Colonic mucosa (tissue), 4 donors: ENCODE measurements around the gene CRKL. TPM values are rescaled to one million over a fixed set of nuclear protein-coding genes. Genes with fewer than 3 reads are reported as not detected.

Experiments
- DNase-seq: peaks from one replicate; pipeline ENCODE4 v3.0.0-alpha.2; 2020
- H3K27ac ChIP-seq: fragments of 200-600 bp; one replicate; pipeline ENCODE4 v1.8.0; 2021
- H3K27me3 ChIP-seq: fragments of 200-600 bp; one replicate; pipeline ENCODE4 v1.8.0; 2021
- H3K36me3 ChIP-seq: fragments of 200-600 bp; one replicate; pipeline ENCODE4 v1.8.0; 2021
- H3K4me1 ChIP-seq: fragments of 200-600 bp; one replicate; pipeline ENCODE4 v1.8.0; 2021; ENCODE audit warnings: mild to moderate bottlenecking
- H3K4me3 ChIP-seq: fragments of 200-600 bp; one replicate; pipeline ENCODE4 v1.8.0; 2021
- H3K9ac ChIP-seq, 2 donors: one replicate each; pipeline ENCODE4 v1.7.0; 2013; ENCODE audit warnings: control low read depth in 2 of 2, low read depth in 2 of 2, low read length in 2 of 2
- H3K9me3 ChIP-seq: fragments of 200-600 bp; one replicate; pipeline ENCODE4 v1.8.0; 2021
- intact Hi-C: fragments of 100-400 bp; cut with DNase I; formaldehyde crosslinking; loops from one replicate; pipeline ENCODE4 v1.14.1; 2022
- total RNA-seq, 2 donors: library from RNA; stranded (reverse); fragmentation: NEBNext Ultra II Directional in 1 of 2; extraction: Animal tissue kit (Norgen Biotek cat#: 25700) in 1 of 2; gene quantifications; one replicate each; pipeline ENCODE4 v1.2.1, GENCODE V29; 2021
- TF ChIP-seq, protein P1 (sequence below): fragments of 200-600 bp; IDR thresholded peaks from one replicate; pipeline ENCODE4 v1.8.0; 2022; ENCODE audit warnings: antibody characterized with exemption, mild to moderate bottlenecking
- donor health status: healthy.
- donor health status: DM: no; HTN: no; CAD: no.
- donor health status: DM: no; HTN: no; CAD: no.

CRKL gene
- total RNA-seq, 2 donors from 2014 or later, result 63.6 to 82.5 TPM

- peak within 1 kb of the TSS; percentile 99 for H3K27ac ChIP-seq
- peak within 1 kb of the TSS; percentile 76 to 93 for H3K9ac ChIP-seq
- TF ChIP-seq, protein P1, sequence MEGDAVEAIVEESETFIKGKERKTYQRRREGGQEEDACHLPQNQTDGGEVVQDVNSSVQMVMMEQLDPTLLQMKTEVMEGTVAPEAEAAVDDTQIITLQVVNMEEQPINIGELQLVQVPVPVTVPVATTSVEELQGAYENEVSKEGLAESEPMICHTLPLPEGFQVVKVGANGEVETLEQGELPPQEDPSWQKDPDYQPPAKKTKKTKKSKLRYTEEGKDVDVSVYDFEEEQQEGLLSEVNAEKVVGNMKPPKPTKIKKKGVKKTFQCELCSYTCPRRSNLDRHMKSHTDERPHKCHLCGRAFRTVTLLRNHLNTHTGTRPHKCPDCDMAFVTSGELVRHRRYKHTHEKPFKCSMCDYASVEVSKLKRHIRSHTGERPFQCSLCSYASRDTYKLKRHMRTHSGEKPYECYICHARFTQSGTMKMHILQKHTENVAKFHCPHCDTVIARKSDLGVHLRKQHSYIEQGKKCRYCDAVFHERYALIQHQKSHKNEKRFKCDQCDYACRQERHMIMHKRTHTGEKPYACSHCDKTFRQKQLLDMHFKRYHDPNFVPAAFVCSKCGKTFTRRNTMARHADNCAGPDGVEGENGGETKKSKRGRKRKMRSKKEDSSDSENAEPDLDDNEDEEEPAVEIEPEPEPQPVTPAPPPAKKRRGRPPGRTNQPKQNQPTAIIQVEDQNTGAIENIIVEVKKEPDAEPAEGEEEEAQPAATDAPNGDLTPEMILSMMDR, result no peak
- H3K9me3 ChIP-seq, result no peaks in the 10 kb centered on the region
- no peaks in the 10 kb centered on the region for H3K27me3 ChIP-seq
- peaks cover 20% of the 10 kb centered on the region for H3K4me1 ChIP-seq
- H3K36me3 ChIP-seq, result peaks cover 12% of the 10 kb centered on the region
- intact Hi-C loops, result no loop called here
- H3K4me3 ChIP-seq, result peak within 1 kb of the TSS; percentile 68
- peak; percentile 96 for DNase-seq
Measured at GRCh38 chr22:21001601-21002325, 84.6 kb downstream of the CRKL start, which contains the start of gene THAP7. TSS of gene THAP7 (minus strand) at chr22:21002118. CDS start at chr22:21001911, 207 bp downstream.

Other genes starting within 250 kb of the CRKL start
- gene SERPIND1, start 143.3 kb upstream of the CRKL start, total RNA-seq, result under 1 TPM in 1 of 2 donors, not detected in 1; 0.32 TPM
- 10 to 100 TPM; 69.4 to 86.8 TPM for gene PI4KA, start 58.6 kb upstream of the CRKL start, total RNA-seq
- gene SNAP29, start 58.4 kb upstream of the CRKL start, total RNA-seq, result 10 to 100 TPM; 25.3 to 39.0 TPM
- gene AIFM3, start 49.8 kb downstream of the CRKL start, total RNA-seq, result 100 to 1,000 TPM in 1 of 2 donors, 10 to 100 TPM in 1; 76.9 to 156 TPM
- gene LZTR1, start 64.9 kb downstream of the CRKL start, total RNA-seq, result 10 to 100 TPM; 31.6 to 61.7 TPM
- 10 to 100 TPM; 12.9 to 23.3 TPM for gene THAP7, start 84.7 kb downstream of the CRKL start, total RNA-seq
- gene P2RX6, start 97.8 kb downstream of the CRKL start, total RNA-seq, result under 1 TPM; 0.27 to 0.62 TPM
- gene SLC7A4, start 115.2 kb downstream of the CRKL start, total RNA-seq, result 1 to 10 TPM; 3.3 to 3.9 TPM
- not detected for gene LRRC74B, start 128.5 kb downstream of the CRKL start, total RNA-seq